HG02938 (cell line): ENCODE results near the gene CHMP1A.

ENCODE experiments used
- ATAC-seq: cut with Tn5 transposase; IDR thresholded peaks from one replicate; pipeline ENCODE4 v1.9.1; 2021; ENCODE audit warnings: mild to moderate bottlenecking, moderate library complexity; ENCODE audit not compliant: unreplicated experiment

The CHMP1A gene

DNA sequence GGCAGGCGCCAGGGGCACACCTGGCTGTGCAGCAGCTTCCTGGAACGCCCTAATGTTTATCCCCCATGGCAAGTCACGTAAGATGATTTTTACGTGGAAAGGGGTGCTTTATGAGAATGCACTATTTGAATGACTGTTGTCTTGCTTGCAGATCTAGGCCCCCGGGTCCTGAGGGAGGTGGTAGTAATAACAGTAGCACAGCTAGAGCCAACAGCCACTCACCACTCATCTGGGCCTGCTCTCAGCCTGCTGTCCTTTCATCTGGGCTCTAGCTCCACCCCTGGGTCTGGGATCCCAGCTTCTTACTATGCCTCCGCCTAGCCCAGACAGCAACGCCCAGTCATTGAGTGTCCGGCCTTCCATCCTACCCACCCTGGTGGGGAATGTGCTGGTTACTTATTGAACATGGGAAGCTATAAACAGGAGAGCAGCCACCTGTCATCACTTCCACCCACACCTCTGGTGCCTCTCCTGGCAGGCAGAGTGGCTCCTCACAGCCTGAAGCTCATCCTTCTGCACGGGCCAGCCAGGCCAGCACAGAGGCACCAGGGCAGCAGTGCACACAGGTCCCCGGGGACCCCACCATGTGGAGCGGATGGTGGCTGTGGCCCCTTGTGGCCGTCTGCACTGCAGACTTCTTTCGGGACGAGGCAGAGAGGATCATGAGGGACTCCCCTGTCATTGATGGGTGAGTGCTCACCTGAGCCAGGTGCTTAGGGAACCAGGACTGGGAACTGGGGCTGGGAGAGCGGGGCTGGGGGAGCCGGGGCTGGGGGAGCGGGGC is 27.5 kb downstream of the CHMP1A start:
- ATAC-seq = no peak

DNA sequence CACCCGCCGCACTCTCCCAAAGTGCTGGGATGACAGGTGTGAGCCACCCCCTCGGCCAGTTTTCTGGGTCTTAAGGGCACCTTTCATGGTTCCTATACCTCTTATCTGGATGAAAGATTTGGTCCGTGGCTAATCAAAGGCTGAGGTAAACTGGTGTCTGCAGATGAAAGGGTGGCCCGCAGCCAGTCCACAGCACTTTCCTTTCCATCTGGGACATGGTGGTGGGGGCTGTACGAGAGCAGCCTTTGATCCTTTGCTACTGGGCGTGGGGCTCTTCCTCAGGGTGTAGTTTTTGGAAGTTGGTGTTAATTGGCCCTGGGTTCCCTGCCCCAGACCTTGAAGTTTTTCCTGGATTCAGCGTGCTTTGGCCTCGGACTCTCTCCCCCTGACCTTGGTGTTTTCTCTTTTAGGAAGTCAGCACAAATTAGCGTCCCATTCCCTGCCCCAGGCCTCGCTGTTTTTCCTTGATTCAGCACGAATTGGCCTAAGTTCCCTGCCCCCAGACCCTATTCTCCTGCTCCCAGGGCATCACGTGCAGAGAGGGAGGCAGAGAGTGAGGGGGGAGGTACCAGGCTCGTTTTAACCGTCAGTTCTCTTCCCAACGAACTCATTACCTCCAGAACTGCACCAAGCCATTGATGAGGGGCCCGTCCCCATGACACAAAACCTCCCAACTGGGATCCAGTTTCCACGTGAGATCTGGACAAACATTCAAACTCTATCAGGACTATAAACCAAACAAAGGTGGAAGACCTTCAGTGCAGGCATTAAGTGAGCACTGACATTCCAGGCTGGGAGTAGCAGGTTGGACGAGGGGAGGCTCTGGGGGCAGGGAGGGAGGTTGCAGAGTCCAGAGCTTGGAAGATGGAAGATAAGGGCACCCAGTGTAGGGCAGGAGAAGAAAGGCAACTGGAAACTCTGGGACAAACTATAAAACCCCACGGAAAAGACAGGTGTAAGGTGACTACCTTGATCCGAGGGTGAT is 32.4 kb downstream of the CHMP1A start:
- no peak for ATAC-seq

DNA sequence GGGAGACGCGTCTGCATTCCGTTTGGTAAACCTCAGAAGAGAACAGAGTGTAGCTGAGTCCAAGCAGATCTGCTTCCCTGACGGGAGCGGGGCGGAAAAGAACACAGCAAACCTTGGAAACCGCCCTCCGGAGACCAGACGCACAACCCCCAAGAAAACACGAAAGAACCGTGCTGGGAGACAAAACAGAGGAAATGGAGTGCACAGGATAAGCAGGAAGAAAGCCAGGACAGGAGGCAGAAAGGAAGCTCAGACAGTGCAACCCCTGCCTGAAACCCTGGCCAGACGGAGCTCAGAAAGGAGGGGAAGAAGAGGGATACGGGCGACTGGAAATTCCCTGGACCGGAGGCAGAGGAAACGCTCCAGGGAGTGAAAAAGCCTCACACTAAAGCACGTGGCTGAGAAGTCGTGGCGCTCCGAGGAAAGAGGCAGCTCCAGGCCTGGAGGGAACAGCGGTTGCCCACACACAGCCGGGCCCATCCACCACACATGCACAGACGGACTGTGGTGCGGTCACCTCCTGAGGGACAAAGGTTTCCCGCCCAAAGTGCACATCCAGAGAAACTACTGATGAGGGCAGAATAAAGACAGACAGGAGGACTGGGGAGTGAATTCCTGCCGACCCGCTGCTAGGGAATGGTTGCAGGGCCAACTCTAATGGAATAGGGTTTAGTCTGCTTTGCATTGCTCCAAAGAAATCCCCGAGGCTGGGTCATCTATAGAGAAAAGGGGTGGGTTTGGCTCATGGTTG is 33.8 kb downstream of the CHMP1A start:
- no peak for ATAC-seq

DNA sequence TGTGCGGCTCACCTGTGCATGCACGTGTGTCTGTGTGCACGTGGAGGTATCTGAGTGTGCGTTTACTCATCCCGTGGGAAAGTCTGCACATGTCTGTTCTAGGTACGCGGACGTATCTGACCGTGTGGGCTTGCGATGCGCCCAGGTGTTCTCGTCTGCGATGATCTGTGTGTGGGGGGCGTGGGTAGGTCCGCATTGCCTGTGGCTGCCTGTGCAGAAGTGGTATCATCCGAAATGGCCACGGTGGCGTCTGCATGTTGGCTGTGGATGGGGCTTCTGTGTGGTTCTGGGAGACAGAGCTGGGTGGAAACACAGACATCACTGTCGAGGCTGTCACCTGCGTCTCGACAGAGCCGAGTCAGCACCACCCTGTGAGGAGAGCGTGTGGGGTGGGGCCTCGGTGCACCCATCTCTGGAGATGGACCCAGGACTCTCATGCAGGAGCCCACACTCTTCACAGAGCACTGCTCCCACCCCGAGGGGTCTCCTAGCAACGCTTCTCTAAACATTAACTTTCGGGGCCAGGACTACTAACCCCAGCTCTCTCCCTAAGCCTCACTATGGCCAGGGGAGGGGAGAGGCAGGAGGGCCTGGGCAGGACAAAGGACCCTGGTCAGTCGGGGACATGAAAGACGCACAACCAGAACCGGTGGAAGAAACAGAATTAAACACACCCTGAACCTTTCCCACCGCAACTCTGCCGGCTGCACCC is 35.7 kb downstream of the CHMP1A start:
- ATAC-seq = no peak

DNA sequence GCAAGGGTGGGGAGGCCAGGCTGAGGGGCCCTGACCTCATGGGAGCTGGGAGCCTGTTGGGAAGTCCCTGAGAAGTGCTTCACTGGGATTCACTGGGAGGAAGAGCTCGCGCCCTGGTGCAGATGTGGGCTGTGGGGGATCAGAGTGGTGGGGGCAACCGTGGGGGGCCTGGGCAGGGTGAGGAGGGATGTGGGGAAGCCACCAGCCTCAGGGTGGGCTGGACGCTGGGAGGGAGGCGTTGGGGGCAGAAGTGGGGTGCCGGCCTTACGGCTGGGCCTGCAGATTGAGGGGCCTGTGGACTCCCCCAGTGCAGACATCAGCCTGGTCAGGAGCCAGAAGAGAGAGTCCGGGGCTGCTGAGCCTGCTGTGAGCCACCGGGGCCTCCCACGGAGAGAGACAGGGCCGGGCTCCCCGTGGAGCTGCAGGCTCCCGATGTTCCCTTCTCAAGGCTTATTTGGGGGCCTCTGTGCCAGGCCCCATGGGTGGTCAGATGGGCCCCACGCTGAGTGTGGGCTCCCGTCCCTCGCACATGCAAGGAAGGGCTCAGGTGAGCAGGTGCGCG is 36.3 kb downstream of the CHMP1A start:
- no peak for ATAC-seq

DNA sequence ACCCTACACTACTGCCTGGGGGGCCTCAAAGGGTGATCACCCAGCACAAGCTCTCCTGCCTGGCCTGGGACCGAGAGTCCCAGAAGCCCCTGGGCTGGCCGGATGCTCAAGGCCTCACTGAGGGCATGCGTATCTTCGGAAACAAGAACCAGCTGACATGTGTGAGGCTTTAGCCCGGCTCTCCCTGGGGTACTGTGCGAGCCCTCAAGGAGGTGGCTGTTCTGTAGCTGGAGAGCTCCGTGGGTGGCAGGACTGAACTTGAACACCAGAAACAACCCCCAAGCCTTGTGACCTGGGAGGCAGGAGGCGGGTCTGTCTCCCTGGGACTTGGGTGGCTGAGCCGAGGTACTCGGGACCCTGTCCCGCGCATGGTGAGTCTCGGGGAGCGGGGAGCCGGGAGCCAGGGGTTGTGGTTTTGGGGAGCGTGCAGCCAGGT is 37.1 kb downstream of the CHMP1A start:
- no peak for ATAC-seq

DNA sequence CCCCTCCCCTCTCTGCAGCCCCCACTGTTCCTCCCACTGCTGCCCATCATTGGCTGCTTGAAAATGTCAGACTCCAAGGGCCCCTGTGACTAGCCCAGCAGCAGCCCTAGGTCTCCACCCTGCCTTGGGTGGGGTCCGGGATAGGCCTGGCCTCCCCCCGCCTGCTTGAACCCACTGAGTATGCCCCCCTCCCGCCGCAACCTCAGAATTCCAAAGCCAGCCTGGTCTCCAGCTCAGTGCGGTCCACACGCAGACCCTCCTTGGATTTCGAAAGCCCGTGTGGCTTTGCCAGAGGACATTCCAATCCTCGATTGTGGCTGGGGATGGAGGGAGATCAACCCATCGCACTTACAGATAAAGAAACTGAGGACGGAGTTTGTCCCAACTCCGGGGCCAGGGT is 37.7 kb downstream of the CHMP1A start:
- ATAC-seq = no peak

DNA sequence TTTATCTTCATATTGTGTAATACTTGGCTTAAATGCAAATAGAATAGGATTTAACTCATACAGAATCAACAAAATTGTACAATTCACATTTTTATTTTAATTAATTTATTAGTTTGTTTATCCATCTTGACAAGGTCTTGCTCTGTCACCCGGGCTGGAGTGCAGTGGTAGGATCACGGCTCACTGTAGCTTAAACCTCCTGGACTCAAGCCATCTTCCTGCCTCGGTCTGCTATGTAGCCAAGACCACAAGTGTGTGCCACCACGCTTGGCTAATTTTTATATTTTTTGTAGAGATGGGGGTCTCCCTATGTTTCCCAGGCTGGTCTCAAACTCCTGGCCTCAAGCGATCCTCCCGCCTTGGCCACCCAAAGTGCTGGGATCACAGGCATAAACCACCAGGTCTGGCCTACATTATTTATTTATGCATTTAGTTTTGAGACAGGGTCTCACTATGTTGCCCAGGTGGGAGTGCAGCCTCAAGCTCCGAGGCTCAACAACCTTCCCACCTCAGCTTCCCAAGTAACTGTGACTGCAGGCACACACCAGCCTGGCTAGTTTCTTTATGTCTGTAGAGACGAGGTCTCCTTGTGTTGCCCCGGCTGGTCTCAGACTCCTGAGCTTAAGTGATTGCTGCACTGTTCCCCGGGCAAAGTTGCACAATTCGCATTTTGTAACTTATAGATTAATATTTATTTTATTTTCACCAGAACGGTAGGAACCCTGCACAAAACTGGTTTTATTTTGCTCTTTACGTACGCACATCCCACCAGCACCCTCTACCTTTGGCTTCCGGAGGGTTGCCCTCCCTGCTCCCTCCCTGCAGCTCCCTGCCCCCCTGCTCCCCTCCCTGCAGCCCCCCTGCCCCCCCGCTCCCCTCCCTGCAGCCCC is 39.2 kb downstream of the CHMP1A start:
- ATAC-seq = no peak

DNA sequence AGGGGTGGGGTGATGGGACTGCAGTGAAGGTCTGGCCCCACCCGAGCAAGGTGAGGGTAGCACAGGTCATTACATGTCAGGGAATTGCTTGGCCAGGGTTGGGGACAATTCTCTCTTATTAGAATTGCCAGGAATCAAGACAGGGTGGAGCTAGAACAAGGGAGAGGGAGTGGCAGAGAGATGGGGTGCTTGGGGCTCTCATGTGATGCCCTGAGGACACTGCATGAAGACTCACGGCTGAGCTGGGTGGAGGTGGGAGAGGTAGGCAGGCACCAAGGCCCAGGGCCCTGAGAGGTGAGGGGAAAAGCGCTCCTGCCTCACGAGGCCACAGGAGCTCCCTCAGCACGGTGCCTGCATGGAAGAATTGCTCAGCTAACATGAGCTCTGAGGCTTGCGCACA is 40.5 kb downstream of the CHMP1A start:
- ATAC-seq = no peak

DNA sequence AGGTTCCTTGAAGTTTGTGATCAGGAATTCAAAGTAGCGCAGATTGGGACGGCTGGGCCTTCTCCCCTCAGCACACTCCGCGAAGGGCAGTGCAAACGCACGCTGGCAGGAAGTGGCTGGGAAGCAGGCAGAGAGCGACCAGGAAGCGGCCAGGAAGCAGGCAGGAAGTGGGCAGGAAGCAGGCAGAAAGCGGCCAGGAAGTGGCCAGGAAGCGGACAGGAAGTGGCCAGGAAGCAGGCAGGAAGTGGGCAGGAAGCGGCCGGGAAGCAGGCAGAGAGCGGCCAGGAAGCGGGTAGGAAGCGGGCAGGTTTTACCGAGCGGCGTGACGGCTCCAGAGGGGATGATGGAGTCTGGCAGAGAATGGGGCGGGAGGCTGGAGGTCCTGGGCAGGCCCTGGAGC is 40.9 kb downstream of the CHMP1A start:
- no peak for ATAC-seq

DNA sequence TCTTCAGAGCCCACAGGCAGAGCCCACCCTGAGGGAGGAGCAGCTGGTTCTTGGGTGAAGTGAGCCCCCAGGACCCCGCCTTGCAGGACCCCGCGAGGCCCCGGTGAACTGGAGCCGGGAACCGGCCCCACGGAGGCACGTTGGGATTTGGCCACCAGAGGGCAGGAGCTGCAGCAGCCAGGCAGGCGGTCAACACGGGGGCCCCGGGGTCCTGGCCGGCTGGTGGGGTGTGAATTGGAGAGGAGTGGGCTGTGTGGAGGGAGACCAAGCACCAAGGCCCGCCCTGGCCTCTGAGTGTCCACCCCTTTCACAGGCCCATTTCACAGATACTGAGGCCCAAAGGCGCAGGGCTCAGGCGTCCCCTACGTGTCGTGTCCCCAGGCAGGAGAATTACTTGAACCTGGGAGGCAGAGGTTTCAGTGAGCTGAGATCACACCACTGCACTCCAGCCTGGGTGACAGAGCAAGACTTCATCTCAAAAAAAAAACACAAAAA is 41.9 kb downstream of the CHMP1A start:
- ATAC-seq = no peak

DNA sequence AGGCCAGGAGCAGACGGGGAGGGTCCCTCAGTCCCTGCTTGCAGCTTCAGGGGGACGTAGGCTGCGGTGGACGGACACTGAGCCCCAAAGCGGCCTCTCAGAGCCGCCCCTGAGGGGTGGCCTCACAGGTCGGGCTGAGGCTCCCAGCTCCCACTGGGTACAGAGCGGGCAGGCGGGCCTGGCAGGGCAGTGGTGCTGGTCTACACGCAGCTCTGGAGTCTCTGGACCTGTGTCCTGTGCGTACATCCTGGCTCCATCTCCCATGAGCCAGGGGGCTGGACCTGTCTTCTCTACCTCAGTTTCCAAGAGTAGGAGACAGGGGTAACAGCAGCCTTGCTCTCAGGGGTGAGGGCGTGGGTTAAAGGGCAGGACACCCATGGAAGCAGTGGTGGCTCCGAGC is 42.3 kb downstream of the CHMP1A start:
- ATAC-seq = no peak

DNA sequence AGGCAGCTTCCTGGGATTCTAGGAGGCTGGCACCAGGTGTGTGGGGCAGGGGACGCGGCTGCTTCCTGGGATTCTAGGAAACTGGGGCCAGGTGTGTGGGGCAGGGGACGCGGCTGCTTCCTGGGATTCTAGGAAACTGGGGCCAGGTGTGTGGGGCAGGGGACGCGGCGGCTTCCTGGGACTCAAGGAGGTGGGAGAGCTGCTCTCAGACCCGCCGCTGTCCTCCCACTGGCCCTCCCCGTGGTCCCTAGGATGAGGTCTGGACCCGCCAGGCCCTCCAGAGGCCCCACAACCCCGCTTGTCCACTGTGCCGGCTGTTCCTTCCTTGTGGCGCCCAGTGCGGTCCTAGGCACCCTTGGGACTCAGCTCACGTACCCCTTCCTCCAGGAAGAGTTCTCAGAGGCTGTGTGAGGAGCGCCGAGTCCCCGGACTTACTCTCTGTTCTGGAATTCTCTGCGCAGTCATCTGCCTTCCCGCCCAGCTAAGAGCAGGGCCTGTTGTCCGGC is 43.5 kb downstream of the CHMP1A start:
- ATAC-seq = no peak

DNA sequence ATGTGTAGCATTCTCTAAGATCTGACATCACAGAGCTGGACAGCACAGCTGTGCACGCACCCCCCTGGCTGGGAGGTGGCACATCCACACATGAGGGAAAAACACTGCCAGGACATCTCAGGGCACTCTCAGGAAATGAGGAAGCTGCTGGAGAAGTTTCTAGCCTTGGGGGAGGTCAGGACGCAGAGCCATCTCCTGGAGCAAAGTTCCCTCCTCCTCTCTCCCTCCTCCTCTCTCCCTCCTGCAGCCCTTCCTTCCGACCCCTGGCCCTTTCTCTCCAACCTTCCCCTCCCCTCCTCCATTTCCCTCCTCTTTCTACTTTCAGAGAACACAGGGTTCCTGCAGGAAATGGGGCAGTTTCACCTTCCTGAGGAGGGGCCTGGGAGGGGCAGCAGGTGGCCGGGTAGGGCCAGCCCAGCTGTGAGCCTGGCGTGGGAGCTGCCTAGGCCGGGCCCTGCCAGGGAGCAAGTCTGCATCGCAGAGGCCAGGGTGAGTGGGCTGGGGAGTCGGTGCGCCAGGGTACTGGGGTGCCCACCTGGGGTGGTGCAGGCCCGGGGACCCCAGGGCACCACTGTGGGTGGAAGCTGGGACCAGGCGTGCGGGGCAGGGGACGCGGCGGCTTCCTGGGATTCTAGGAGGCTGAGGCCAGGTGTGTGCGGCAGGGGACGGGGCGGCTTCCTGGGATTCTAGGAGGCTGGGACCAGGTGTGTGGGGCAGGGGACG is 44.1 kb downstream of the CHMP1A start, which contains the start of gene DPEP1:
TSS of gene DPEP1 (plus strand) at position 412 of the 723 bp plus-strand sequence. CDS start 16,769 bp downstream, outside the sequence.
- no peak for ATAC-seq

DNA sequence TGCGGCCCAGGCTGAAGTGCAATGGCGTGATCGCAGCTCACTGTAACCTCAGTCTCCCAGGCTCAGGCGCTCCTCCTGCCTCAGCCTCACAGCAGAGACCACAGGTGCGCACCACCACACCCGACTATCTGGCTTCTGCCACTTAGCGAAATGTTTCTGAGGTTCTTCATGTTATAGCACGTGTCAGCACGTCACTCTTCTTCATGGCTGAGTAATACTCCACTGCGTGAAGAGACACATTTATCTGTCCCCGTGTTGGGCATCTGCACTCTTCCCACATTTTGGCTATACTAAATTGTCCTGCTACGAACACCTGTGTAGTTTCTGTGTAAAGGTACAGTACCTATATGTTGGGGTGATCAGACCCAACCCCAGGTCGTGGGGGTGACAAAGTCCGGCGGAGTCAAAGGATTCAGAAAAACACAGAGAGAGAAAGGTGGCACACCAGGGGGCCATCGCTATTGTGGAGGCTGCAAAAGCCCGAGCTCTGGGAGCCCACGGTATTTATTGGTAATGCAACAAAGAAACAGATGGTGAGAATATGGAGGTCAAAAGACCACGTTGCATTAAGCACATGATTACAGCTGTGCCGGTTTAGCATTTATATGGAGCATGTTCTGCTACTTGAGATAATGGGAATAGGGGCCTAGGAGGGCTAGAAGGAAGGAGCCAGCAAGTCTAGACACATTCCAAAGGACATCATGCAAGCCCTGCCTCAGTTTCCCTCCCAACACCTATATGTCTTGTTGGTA is 44.9 kb downstream of the CHMP1A start:
- no peak for ATAC-seq

DNA sequence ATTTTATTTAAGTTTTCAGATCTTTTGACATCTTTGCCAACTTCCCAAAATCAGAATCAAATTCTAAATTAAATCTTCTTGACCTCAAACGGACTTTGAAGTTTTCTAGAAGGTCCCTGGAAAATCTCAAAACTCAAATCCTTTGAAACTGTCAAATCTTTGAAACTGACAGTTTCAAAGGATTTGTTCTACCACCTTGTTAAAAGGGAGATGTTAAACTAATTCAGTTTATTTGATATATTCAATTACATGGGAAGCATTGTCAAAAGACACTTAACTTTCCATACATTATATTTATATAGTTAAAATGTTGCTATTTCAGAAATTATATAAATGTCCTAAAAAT is 47.4 kb downstream of the CHMP1A start:
- no peak for ATAC-seq

DNA sequence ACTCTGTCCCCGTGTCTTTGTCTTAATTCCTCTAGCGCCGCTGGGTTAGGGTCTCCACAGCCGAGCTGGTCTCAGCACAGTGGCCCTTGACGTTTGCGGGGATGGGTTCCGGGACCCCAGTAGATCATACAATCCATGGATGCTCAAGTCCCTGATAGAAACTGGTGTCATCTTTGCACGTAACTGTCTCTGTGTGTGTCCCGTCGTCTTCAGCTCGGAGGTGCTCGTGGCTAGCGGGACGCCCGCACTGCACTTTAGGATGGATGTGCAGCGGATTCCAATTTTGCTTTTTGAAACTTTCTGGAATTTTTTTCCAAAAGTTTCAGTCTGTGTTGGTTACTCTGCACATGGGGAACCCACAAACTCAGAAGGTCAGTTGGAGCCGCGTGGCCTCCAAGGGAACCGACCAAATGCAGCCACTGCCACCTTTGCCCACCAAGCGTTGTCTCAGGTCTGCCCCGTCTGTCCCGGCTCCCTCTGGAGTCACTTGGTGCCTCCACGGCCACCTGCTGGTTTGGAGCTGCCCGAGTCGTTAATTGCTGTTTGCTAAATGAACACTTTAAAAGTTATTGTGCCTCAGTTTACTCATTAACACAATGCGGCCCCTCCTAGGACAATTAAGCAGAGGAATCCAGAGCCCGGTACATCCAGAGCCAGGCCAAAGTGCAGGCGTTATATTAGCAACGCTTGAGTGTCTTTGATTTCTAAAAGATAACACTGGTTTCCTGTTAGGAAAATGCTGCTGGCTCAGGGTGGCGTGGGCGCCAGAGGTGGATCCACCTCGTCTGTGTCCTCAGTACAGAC is 49.4 kb downstream of the CHMP1A start:
- ATAC-seq = no peak
